H9 (cell line): ENCODE measurements around the gene ARHGAP26. TPM values are rescaled to one million over a fixed set of nuclear protein-coding genes. Genes with fewer than 3 reads are reported as not detected.

ENCODE experiments used
- DNase-seq: peaks from one replicate; pipeline ENCODE4 v3.0.0-alpha.2; 2017
- H2AFZ ChIP-seq: one replicate; pipeline ENCODE4 v1.6.1; 2013; ENCODE audit warnings: mild to moderate bottlenecking, low read length, control low read depth, moderate library complexity
- H2AK5ac ChIP-seq: 2 replicates; pipeline ENCODE4 v1.6.1; 2013; ENCODE audit warnings: low read length, control low read depth, mixed read lengths; ENCODE audit not compliant: insufficient read length
- H2BK120ac ChIP-seq: one replicate; pipeline ENCODE4 v1.6.1; 2013; ENCODE audit warnings: low read depth, mild to moderate bottlenecking, low read length, control low read depth, inconsistent platforms; ENCODE audit not compliant: poor library complexity, severe bottlenecking
- H2BK12ac ChIP-seq: 2 replicates; pipeline ENCODE4 v1.6.1; 2013; ENCODE audit warnings: low read length, control low read depth, mixed read lengths, low read depth; ENCODE audit not compliant: insufficient read length
- H2BK15ac ChIP-seq: 2 replicates; pipeline ENCODE4 v1.6.1; 2013; ENCODE audit warnings: low read depth, low read length, control low read depth
- H2BK20ac ChIP-seq: one replicate; pipeline ENCODE4 v1.6.1; 2013; ENCODE audit warnings: low read depth, mild to moderate bottlenecking, low read length, control low read depth, inconsistent platforms; ENCODE audit not compliant: poor library complexity, severe bottlenecking
- H2BK5ac ChIP-seq: 2 replicates; pipeline ENCODE4 v1.6.1; 2013; ENCODE audit warnings: low read length, control low read depth, mixed read lengths; ENCODE audit not compliant: insufficient read length
- H3K14ac ChIP-seq: 2 replicates; pipeline ENCODE4 v1.6.1; 2013; ENCODE audit warnings: low read length, control low read depth; ENCODE audit not compliant: insufficient read depth
- H3K18ac ChIP-seq: 2 replicates; pipeline ENCODE4 v1.6.1; 2013; ENCODE audit warnings: low read depth, mild to moderate bottlenecking, mixed read lengths, low read length, control low read depth; ENCODE audit not compliant: insufficient read length
- H3K23ac ChIP-seq: 2 replicates; pipeline ENCODE4 v1.6.1; 2013; ENCODE audit warnings: low read length, control low read depth, mixed read lengths, low read depth; ENCODE audit not compliant: insufficient read length
- H3K23me2 ChIP-seq: 2 replicates; pipeline ENCODE4 v1.6.1; 2013; ENCODE audit warnings: low read depth, mild to moderate bottlenecking, mixed read lengths, low read length, control low read depth; ENCODE audit not compliant: insufficient read length, poor library complexity, severe bottlenecking
- H3K27ac ChIP-seq: 2 replicates; pipeline ENCODE4 v1.5.1; 2013; ENCODE audit warnings: low read length, control low read depth, mixed read lengths, low read depth; ENCODE audit not compliant: insufficient read length
- H3K27me3 ChIP-seq: 2 replicates; pipeline ENCODE4 v1.6.1; 2013; ENCODE audit warnings: low read length, control low read depth, inconsistent platforms; ENCODE audit not compliant: insufficient read depth
- H3K4ac ChIP-seq: 2 replicates; pipeline ENCODE4 v1.6.1; 2013; ENCODE audit warnings: low read depth, mild to moderate bottlenecking, control low read depth, inconsistent platforms, low read length, moderate library complexity
- H3K4me1 ChIP-seq: 2 replicates; pipeline ENCODE4 v1.6.1; 2013; ENCODE audit warnings: low read length, control low read depth, inconsistent platforms; ENCODE audit not compliant: insufficient read depth
- H3K4me2 ChIP-seq: 2 replicates; pipeline ENCODE4 v1.6.1; 2013; ENCODE audit warnings: low read length, control low read depth, mixed read lengths; ENCODE audit not compliant: insufficient read length, insufficient read depth
- H3K56ac ChIP-seq: 2 replicates; pipeline ENCODE4 v1.6.1; 2013; ENCODE audit warnings: low read depth, mild to moderate bottlenecking, mixed read lengths, low read length, control low read depth; ENCODE audit not compliant: insufficient read length
- H3K79me1 ChIP-seq: 2 replicates; pipeline ENCODE4 v1.6.1; 2013; ENCODE audit warnings: low read depth, mild to moderate bottlenecking, moderate library complexity, low read length, control low read depth, inconsistent platforms; ENCODE audit not compliant: insufficient read depth, poor library complexity, severe bottlenecking
- H3K79me2 ChIP-seq: 2 replicates; pipeline ENCODE4 v1.6.1; 2013; ENCODE audit warnings: low read length, control low read depth, inconsistent platforms; ENCODE audit not compliant: insufficient read depth
- H3K9ac ChIP-seq: 2 replicates; pipeline ENCODE4 v1.6.1; 2013; ENCODE audit warnings: low read length, control low read depth, mixed read lengths; ENCODE audit not compliant: insufficient read length; ENCODE audit errors: extremely low read depth
- H3K9me3 ChIP-seq: one replicate; pipeline ENCODE4 v1.6.1; 2013; ENCODE audit warnings: low read depth, low read length, inconsistent platforms; ENCODE audit not compliant: control insufficient read depth
- H3T11ph ChIP-seq: one replicate; pipeline ENCODE4 v1.6.1; 2013; ENCODE audit warnings: mild to moderate bottlenecking, low read length, control low read depth, inconsistent platforms
- H4K20me1 ChIP-seq: one replicate; pipeline ENCODE4 v1.6.1; 2013; ENCODE audit not compliant: control insufficient read depth, insufficient read length, insufficient read depth
- H4K5ac ChIP-seq: 2 replicates; pipeline ENCODE4 v1.6.1; 2013; ENCODE audit warnings: low read depth, mild to moderate bottlenecking, mixed read lengths, low read length, control low read depth; ENCODE audit not compliant: insufficient read length
- H4K8ac ChIP-seq: replicated peaks from 2 replicates; pipeline ENCODE4 v1.6.1; 2013; ENCODE audit warnings: low read length, control low read depth, mixed read lengths, low read depth; ENCODE audit not compliant: insufficient read length
- H4K91ac ChIP-seq: 2 replicates; pipeline ENCODE4 v1.6.1; 2013; ENCODE audit warnings: low read depth, mild to moderate bottlenecking, moderate library complexity, mixed read lengths, low read length, control low read depth; ENCODE audit not compliant: insufficient read length
- H3K27ac Mint-ChIP-seq, 3 experiments: 2 replicates in 2 of 3; 3 replicates in 1 of 3; pipeline ENCODE4 v1.8.0; 2020 to 2021; ENCODE audit warnings: mixed read lengths in 3 of 3, mild to moderate bottlenecking in 1 of 3, moderate library complexity in 1 of 3
- H3K27me3 Mint-ChIP-seq: 2 replicates; pipeline ENCODE4 v1.8.0; 2021; ENCODE audit warnings: low read depth, mild to moderate bottlenecking, moderate library complexity, mixed read lengths
- H3K36me3 Mint-ChIP-seq, 3 experiments: 2 replicates in 2 of 3; 3 replicates in 1 of 3; pipeline ENCODE4 v1.8.0; 2020 to 2021; ENCODE audit warnings: low read depth in 3 of 3, mixed read lengths in 3 of 3; ENCODE audit not compliant: insufficient read depth in 1 of 3
- H3K4me1 Mint-ChIP-seq, 2 experiments: 2 replicates each; pipeline ENCODE4 v1.8.0; 2020; ENCODE audit warnings: mixed read lengths in 2 of 2
- H3K4me3 Mint-ChIP-seq, 2 experiments: 2 replicates in 1 of 2; 3 replicates in 1 of 2; pipeline ENCODE4 v1.8.0; 2020 to 2021; ENCODE audit warnings: mild to moderate bottlenecking in 2 of 2, mixed read lengths in 2 of 2, moderate library complexity in 1 of 2
- H3K9me3 Mint-ChIP-seq, 2 experiments: 2 replicates in 1 of 2; 3 replicates in 1 of 2; pipeline ENCODE4 v1.8.0; 2020; ENCODE audit warnings: mild to moderate bottlenecking in 2 of 2, mixed read lengths in 2 of 2, moderate library complexity in 1 of 2
- WGBS: extraction: QIAGEN DNeasy Blood & Tissue Kit; methylation state at CpG from one replicate; pipeline ENCODE4 v1.1.7; 2013; ENCODE audit warnings: missing lambda C conversion rate, low lambda C conversion rate, mixed read lengths; ENCODE audit not compliant: insufficient read length; ENCODE audit errors: extremely low coverage; 5-methylcytosine and 5-hydroxymethylcytosine counted together
- total RNA-seq: library from RNA; stranded (reverse); gene quantifications from 2 replicates; pipeline ENCODE4 v1.2.1, GENCODE V29; 2021
- TF ChIP-seq, protein P1 (sequence below): fragments of 200-600 bp; sonication (generic); conservative IDR thresholded peaks from 3 replicates; pipeline ENCODE4 v1.8.0; 2021; ENCODE audit warnings: antibody characterized with exemption, mild to moderate bottlenecking

ARHGAP26 gene
- total RNA-seq, 1 experiment from 2014 or later, result 13.8 TPM

DNA sequence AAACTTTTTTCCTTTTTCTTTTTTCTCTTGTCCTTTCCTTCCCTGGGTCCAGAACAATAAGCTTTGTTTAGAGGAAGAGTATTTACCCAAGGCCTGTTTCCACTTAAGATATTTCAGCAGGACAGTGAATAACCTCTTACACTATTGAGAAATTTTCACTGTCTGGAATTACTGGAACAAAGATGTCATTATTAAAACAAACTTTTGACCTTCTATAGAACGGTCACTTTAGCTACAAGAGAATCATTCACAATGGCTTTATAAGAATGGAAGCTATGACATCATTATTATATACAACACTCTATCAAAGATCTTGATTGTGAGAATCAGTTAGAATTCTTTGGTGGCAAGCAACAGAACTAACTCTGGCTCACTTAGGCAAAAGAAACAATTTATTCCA, 22.0 kb upstream of the ARHGAP26 start:
- Histone ChIP-seq H3K18ac (no peak overlapping the region), H3K9ac (no peak overlapping the region), H3K27ac (no peak overlapping the region), H3K23ac (no peak overlapping the region), H4K5ac (no peak overlapping the region), H3K4me2 (no peak overlapping the region), H2BK20ac (no peak overlapping the region), H3K4me1 (peaks cover 5% of the 10 kb centered on the region; the same call in 1 of the 2 replicates), H3K14ac (no peak overlapping the region), H3K4ac (no peak overlapping the region), H3K9me3 (no peaks in the 10 kb centered on the region), H2BK15ac (no peak overlapping the region), H4K20me1 (no peaks in the 10 kb centered on the region), H3K79me2 (no peaks in the 10 kb centered on the region), H3K79me1 (no peaks in the 10 kb centered on the region), H2AFZ (no peak overlapping the region), H3T11ph (no peak overlapping the region), H4K91ac (no peak overlapping the region), H3K23me2 (no peaks in the 10 kb centered on the region), H2AK5ac (no peak overlapping the region), H3K27me3 (no peaks in the 10 kb centered on the region), H2BK5ac (no peak overlapping the region), H2BK120ac (no peak overlapping the region), H2BK12ac (no peak overlapping the region), H4K8ac (no peak overlapping the region), H3K56ac (no peak overlapping the region)
- DNase-seq, result no peak
- no CpG with 5 or more reads among the region's 1 CpG for WGBS
- TF ChIP-seq, protein P1, sequence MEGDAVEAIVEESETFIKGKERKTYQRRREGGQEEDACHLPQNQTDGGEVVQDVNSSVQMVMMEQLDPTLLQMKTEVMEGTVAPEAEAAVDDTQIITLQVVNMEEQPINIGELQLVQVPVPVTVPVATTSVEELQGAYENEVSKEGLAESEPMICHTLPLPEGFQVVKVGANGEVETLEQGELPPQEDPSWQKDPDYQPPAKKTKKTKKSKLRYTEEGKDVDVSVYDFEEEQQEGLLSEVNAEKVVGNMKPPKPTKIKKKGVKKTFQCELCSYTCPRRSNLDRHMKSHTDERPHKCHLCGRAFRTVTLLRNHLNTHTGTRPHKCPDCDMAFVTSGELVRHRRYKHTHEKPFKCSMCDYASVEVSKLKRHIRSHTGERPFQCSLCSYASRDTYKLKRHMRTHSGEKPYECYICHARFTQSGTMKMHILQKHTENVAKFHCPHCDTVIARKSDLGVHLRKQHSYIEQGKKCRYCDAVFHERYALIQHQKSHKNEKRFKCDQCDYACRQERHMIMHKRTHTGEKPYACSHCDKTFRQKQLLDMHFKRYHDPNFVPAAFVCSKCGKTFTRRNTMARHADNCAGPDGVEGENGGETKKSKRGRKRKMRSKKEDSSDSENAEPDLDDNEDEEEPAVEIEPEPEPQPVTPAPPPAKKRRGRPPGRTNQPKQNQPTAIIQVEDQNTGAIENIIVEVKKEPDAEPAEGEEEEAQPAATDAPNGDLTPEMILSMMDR, result no peak
- no peaks in the 10 kb centered on the region for H3K27me3 Mint-ChIP-seq
- no peak overlapping the region for H3K4me3 Mint-ChIP-seq
- no peak overlapping the region for H3K27ac Mint-ChIP-seq
- no peaks in the 10 kb centered on the region for H3K9me3 Mint-ChIP-seq
- H3K36me3 Mint-ChIP-seq, result peaks cover 0 to 38% (median 3%) of the 10 kb centered on the region in 3 experiments; a peak in 4 of 7 replicates
- H3K4me1 Mint-ChIP-seq, result peaks cover 10 to 12% of the 10 kb centered on the region in 2 experiments
